ENCODE measurements around the gene TEN1.

TEN1 gene

GRCh38 chr17:76000755-76001521 is 21.9 kb downstream of the TEN1 start, which contains the start of gene CDK3:
CDK3 (plus strand) TSS chr17:76000855; CDS start chr17:76001426, 571 bp downstream.
- DNase-seq (ENCODE audit: insufficient read length, low spot score) (no peak), FAIRE-seq (no peak)
- no peak for TF ChIP-seq CTCF (IDR thresholded peaks at IDR 0.05; ENCODE audit: insufficient read depth, missing control alignments)

- TF ChIP-seq CTCF (IDR thresholded peaks at IDR 0.05; ENCODE audit: insufficient read depth, missing control alignments) = no peak
- FAIRE-seq (no peak), DNase-seq (ENCODE audit: insufficient read length, low spot score) (no peak)
Observed at GRCh38 chr17:76002100-76002499, 23.1 kb downstream of the TEN1 start.

- no peak for TF ChIP-seq CTCF (IDR thresholded peaks at IDR 0.05; ENCODE audit: insufficient read depth, missing control alignments)
- no peak for FAIRE-seq
Observed at GRCh38 chr17:76003915-76004314, 24.9 kb downstream of the TEN1 start.

GRCh38 chr17:76004750-76005262 is 25.8 kb downstream of the TEN1 start:
- no peak for DNase-seq (ENCODE audit: insufficient read length, low spot score)
- FAIRE-seq = no peak
- TF ChIP-seq CTCF (IDR thresholded peaks at IDR 0.05; ENCODE audit: insufficient read depth, missing control alignments) = no peak

More at GRCh38 chr17:76003915-76004314, 24.9 kb downstream of the TEN1 start:
- no peak for DNase-seq (ENCODE audit: insufficient read length, low spot score)

- peak; percentile 89 for TF ChIP-seq CTCF (IDR thresholded peaks at IDR 0.05; ENCODE audit: insufficient read depth, missing control alignments)
- FAIRE-seq = no peak
Observed at GRCh38 chr17:76005263-76006149, 26.5 kb downstream of the TEN1 start.

GRCh38 chr17:76007131-76007849 is 28.2 kb downstream of the TEN1 start:
- DNase-seq (ENCODE audit: insufficient read length, low spot score) (no peak), FAIRE-seq (no peak)
- TF ChIP-seq CTCF (IDR thresholded peaks at IDR 0.05; ENCODE audit: insufficient read depth, missing control alignments) = no peak

More at GRCh38 chr17:76005263-76006149, 26.5 kb downstream of the TEN1 start:
- peak; percentile 83 for DNase-seq (ENCODE audit: insufficient read length, low spot score)

Data from D721Med (cell line).